GM21526 (cell line): ENCODE measurements around the gene PLIN5.

Experiments
- ATAC-seq: cut with Tn5 transposase; IDR thresholded peaks from one replicate; pipeline ENCODE4 v1.9.1; 2021; ENCODE audit warnings: moderate library complexity; ENCODE audit not compliant: unreplicated experiment, low FRiP score

The PLIN5 gene

DNA sequence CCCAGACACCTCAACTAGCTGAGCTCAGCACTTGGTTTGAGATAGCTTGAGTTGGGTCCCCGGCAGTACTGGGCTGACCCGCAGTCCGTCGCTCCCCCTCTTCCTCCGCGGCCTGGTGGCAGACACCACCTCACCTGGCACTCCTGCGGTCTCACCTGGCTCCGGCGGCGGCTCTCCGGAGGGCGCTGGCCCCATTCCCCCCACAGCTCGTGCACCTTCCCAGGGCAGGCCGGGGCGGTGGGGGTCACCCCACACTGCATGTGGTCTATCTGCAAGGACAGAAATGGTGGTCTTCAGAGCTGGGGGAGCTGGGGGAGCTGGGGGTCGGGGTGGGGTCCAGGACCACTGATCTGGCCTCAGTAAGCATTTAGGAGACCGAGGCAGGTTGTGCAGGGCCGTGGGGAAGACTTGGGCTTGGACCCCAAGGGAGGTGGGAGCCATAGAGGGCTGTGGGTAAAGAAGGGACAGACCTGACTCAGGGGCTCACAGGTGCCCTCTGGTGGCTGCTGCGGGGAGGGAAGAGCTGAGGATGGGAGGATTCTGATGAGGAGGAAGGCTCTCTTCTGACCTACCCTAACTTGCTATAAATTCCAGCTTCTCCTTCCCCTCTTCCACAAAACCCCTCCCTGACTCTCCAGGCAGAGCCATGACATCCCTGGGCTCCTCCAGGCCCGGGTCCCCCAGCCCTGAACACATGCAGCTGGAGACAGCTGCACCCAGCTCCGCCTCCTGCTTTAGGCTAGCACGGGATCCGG lies 10.0 kb downstream of the PLIN5 start:
- ATAC-seq, result no peak

DNA sequence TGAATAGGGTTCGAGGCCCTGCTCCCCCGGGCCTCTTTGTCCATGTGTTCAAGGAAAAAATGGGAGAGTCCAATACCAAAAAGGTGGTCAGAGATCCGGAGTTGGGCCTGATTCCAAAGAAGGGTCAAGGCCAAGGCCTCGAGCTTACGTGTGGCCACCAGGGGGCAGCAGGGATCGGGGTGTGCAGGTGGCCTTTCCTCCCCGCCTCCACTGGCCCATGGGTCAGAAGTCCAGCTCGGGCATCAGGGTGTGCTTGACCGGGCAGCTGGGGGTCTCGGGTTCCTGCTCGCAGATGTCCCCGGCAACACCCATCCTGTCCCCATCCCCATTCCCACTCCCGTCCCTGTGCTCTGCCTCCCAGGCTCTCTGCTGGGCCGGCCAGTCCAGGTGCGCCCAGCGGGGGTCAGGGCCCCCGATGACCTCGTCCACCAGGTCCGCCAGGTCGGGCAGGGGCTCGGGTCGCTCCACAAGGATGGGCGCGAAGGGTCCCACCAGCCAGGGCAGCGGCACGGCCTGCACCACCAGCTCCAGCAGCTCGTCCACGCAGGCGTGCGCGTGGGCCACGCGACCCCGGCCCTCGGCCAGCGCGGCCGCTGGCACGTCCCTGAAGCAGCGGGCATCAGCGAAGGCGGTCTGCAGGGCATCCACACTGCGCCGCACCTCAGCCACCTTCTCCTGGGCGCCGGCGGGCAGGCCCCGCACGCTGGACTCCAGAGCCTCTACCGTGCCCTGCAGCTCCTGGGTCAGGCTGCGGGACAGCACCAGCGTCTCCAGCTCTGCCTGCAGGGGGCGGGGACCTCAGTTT lies 11.5 kb downstream of the PLIN5 start:
- ATAC-seq, result no peak

- no peak for ATAC-seq
Measured at GRCh38 chr19:4522291-4523002, 12.6 kb downstream of the PLIN5 start.

DNA sequence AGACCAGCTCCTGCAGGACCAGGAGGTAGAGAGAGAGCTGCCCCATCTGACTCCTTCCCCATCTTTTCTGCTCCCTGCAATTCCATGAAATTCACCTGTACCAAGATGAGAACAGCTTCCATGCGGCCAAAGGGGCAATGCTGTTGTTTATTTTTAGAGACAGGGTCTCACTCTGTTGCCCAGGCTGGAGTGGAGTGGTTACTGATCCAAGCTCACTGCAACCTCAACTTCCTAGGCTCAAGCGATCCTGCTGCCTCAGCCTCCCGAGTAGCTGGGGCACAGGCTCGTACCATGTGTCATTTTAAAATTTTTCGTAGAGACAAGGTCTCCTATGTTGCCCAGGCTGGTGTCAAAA lies 13.2 kb downstream of the PLIN5 start:
- no peak for ATAC-seq

DNA sequence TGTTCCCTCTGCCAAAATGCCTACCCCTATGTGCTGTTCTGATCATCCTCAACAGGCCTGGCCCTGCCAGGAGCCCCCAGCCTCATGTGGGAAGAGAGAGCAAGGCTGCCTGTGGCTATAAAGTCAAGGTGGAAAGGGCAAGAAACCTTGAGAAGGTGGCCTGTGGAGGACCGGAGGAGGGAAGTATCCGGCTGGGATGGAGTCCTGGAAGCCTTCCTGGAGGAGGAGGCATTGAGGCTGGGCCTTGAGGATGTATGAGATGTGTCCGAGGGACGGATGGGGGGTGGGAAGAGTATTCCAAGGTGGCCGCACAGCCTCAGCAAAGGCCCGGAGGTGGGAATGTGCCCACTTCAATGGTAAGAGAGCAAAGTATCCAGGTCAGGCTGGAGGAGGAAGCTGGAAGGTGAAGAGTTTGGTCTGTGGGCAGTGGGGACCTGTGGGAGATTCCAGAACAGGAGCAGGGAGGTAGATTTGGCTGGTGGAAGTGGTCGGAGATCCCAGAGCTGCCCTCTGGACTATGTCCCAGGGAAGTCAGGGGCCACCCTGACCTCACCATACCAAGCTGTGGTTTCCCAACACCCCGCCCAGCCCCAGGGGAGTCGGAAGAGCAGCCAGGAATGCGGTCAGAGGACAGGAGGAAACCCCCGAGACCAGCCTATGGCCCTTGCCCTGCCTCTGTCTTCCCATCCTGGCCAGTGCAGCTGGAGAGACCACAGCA lies 13.7 kb downstream of the PLIN5 start:
- no peak for ATAC-seq

GRCh38 chr19:4519521-4520277 lies 15.3 kb downstream of the PLIN5 start:
- ATAC-seq, result no peak

DNA sequence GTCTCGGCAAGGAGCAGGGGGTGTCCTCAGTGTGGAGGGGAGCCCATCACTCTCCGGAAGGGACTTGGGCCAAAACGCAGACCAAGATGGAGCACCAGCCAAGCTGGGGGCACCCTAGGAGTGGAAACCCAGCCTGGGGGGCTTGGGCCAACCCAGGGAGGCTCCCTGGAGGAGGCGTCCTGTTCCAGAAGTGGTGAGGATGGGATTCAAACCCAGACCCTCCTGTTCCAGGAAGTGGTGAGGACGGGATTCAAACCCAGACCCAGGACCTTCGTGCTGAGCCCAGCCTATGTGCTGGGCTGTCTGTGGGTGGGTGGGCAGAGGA lies 15.9 kb downstream of the PLIN5 start:
- no peak for ATAC-seq

DNA sequence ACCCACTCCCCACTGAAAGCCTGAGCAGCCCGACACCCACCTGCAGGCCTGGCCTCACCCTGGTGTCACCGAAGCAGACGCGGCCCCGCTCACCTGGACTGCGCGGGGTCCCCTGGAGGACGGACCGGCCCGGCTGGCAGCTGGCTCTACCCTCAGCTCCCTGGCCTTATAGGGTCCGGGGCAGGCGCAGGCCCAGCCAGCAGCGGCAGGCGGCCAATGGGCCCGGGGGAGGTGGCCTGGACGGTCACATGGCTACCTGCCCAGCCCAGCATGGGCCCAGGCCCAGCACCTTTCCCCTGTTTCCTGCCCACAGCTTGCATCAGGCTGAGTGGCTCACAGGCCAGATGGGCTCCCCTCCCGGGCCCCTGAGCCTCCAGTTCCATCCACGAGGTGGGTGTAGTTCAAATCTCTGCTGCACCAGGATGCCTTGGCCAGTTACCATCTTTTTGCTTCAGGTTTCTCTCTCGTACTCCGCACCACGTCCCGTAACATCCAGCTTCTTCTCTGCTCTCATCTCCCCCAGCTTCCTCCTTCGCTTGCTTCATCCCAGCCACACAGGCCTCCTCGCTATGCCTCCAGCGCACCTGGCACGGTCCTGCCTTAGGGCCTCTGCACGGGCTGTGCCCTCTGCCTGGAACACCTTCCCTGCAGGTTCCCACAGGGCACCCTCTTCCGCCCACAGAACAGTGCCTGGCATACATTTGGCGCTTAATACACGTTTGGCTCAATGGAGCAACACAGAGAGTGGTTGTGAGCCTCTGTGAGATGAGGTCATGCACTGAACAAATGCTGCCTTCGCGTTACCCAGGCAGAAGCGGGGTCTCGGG lies 16.5 kb downstream of the PLIN5 start, which contains the start of gene PLIN4:
PLIN4 (minus strand) TSS at position 142 of the 827 bp plus-strand sequence. CDS start 214 bp downstream, outside the sequence.
- ATAC-seq, result no peak

DNA sequence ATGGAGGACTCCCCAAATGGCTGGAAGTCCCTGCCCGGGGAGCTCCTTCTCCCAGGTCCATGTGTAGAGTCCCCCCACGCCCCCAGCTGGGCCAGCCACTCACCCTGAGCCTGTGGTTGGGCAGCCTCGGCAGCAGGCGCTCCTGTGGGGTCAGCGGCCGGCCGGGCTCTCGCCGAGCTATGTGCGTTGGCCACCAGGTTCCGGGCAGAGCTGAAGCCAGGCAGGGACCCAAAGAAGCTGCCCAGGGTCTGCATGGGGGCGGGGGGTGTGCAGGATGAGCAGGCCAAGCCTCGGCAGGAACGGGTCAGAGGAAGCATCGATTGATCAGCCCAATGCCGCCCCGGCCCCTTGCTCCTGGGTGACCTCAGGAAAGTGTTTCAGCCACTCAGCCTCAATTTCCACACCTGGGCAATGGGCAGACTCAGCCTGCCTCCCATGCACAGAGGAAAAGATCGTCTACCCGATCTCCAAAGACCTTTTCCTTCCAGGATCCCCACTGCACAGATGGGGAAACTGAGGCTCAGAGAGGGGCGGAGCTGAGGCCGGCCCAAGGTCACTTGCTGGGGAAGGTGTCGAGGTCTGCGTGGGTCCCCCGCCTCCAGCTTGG lies 17.5 kb downstream of the PLIN5 start:
- no peak for ATAC-seq

DNA sequence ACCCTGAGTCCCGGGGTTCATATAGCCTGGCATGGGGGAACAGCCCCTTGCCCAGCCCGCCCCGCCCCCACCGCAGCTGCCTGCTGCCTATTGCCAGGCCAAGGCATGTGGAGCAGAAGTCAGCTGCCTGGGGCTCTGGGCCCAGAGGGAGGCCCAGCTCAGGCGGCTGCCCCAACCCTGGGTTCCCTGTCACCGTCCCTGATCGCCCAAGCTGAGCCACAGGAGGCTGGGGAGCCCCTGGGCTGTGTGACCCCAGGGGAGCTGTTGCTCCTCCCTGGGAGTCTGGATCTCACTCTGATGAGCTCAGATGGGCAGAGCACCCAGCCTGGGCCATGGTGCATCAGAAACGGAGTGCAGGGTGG lies 18.1 kb downstream of the PLIN5 start:
- no peak for ATAC-seq

DNA sequence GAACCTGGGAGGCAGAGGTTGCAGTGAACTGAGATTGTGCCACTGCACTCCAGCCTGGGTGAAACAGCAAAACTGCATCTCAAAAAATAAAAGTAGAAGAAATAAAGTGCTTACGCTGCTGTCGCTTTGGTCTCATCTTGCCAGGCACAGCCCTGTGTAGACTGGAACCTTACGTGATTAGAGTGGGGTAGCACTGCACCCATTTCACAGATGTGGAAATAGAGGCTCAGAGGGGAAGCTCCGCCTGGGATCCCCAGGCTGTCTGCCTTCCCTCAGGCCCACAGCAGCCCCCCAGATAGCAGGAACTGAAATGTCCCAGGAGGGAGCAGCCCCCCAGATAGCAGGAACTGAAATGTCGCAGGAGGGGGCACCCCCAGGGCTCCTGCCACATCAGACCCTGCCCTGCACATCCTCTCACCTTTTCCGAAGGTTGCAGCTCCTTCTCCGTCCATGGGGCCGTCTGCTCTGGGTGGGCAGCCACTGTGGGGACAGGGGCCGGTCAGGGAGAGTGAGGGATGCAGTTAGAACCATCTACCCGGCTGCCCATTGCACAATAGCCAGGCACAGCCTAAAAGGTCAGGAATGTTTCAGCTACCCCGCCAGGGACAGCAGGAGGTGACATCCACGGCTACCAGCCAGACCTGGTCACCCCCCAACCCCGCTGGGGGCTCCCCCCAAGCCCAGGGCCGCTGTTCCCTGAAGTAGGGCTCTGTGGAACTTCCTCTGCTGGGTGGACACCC lies 18.7 kb downstream of the PLIN5 start:
- ATAC-seq, result no peak

- no peak for ATAC-seq
Measured at GRCh38 chr19:4515732-4516131, 19.3 kb downstream of the PLIN5 start.

DNA sequence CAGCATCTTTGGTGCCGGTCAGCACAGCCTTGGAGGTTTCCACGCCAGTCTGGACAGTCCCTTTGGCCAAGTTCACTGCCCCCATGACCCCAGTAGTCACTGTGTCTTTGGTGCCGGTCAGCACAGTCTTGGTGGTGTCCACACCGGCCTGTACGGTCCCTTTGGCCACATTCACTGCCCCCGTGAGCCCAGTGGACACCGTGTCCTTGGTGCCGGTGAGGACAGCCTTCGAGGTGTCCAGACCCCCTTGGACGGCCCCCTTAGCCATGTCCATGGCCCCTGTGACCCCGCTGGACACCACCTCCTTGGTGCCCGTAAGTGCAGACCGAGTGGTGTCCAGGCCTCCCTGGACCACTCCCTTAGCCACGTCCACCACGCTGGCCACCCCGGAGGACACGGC lies 21.8 kb downstream of the PLIN5 start:
- no peak for ATAC-seq

DNA sequence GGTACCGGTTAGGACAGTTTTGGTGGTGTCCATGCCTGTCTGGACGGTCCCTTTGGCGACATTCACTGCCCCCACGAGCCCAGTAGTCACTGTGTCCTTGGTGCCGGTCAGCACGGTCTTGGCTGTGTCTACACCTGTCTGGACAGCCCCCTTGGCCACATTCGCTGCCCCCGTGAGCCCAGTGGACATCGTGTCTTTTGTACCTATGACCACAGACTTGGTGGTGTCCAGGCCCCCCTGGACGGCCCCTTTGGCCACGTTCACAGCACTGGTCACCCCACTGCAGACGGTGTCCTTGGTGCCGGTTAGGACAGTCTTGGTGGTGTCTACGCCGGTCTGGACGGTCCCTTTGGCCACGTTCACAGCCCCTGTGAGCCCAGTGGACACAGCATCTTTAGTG lies 23.0 kb downstream of the PLIN5 start:
- ATAC-seq, result no peak

GRCh38 chr19:4511300-4512054 lies 23.5 kb downstream of the PLIN5 start:
- ATAC-seq, result no peak

GRCh38 chr19:4510435-4511255 lies 24.4 kb downstream of the PLIN5 start:
- no peak for ATAC-seq

- no peak for ATAC-seq
Measured at GRCh38 chr19:4508698-4509097, 26.3 kb downstream of the PLIN5 start.
